Measurements from ENCODE around the gene MARCHF5. TPM values are rescaled to one million over a fixed set of nuclear protein-coding genes. Genes with fewer than 3 reads are reported as not detected.

Gene MARCHF5
- total and polyA plus RNA-seq, 2 of the 8 experiments (the other 6 are each of a cell fraction or from before 2014, with no cell fraction given), result 8.7 to 26.8 TPM

- TF ChIP-seq CHD7 (IDR thresholded peaks at IDR 0.05; ENCODE audit: insufficient replicate concordance, low read length) (no peak), PHF8 (conservative IDR thresholded peaks at IDR 0.05; ENCODE audit: low read depth, low read length) (peak; percentile 89), BACH1 (IDR thresholded peaks at IDR 0.05; ENCODE audit: low read length) (no peak), POLR2A (IDR thresholded peaks at IDR 0.05; ENCODE audit: control extremely low read depth in 1 of 2, low read depth in 2 of 2, low read length in 2 of 2) (peak in 1 of 2 experiments; percentile 77; a peak in 2 of 3 replicates), SIX5 (IDR thresholded peaks at IDR 0.05; ENCODE audit: low read depth, low read length) (peak; percentile 76), MAX (IDR thresholded peaks at IDR 0.05) (no peak; the same call in 1 of the 2 replicates), POU5F1 (IDR thresholded peaks at IDR 0.05; ENCODE audit: low read depth, low read length) (no peak), RAD21 (IDR thresholded peaks at IDR 0.05 in 1 of 2, conservative IDR thresholded peaks at IDR 0.05 in 1 of 2; ENCODE audit: low read depth in 2 of 2, low read length in 2 of 2) (peak; percentile 60 to 62), E2F6 (IDR thresholded peaks at IDR 0.05) (no peak)
Measured at GRCh38 chr10:92290837-92291615, at the start of gene MARCHF5, which contains the start of gene CPEB3 (continued).

Data from H1 (cell line).